Measurements from ENCODE around the gene ACVR1. TPM values are rescaled to one million over a fixed set of nuclear protein-coding genes. Genes with fewer than 3 reads are reported as not detected.

ACVR1 gene
- total and polyA plus RNA-seq, 9 donors: 16.1 to 36.9 (median 30.4) TPM

DNA sequence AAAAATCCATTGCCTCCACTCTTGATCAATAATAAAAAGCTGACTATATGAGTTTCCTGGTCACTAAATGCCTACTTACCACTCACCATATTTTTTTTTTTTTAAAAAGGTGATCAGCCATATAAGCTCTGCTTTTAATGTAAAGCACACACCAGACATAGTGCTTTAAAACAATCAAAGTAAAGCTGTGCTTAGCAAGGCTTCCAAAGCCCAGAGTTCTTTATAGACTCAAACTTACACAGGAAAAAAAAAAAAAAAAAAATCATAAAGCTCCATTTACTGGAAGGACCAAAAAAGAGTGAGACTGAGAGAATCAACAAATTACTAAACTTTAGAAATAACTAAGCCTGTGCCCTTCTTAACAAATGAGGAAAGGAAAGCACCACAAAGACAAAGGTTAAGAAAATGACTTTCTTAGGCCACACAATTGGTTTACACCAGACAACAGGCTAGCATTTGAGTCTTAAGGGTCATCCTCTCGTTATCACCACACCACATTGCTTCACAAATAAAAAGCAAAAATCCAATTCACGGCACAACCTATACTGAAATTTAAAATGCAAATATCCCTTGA is 11.2 kb downstream of the ACVR1 start:
- no peak overlapping the region for H3K27ac ChIP-seq (ENCODE audit: low read length)
- no peak overlapping the region for H3K4me3 ChIP-seq (ENCODE audit: low read length)
- no peaks in the 10 kb centered on the region for H3K27me3 ChIP-seq (ENCODE audit: control insufficient read depth, insufficient read depth, low read length)
- H3K36me3 ChIP-seq (ENCODE audit: control insufficient read depth, insufficient read depth, low read length): peaks cover 3% of the 10 kb centered on the region
- H3K4me1 ChIP-seq (ENCODE audit: control insufficient read depth, insufficient read depth, low read length): no peaks in the 10 kb centered on the region
- no peaks in the 10 kb centered on the region for H3K9me3 ChIP-seq (replicated peaks; ENCODE audit: control insufficient read depth, low read depth, low read length)
- no peak for DNase-seq
- no CpG with 5 or more reads among the region's 2 CpGs for WGBS (ENCODE audit: insufficient coverage)

- no peak overlapping the region for H3K27ac ChIP-seq (ENCODE audit: low read length)
- no peak for DNase-seq
- 100% methylated on average over 2 of the region's 6 CpGs for WGBS (ENCODE audit: insufficient coverage)
- H3K4me1 ChIP-seq (ENCODE audit: control insufficient read depth, insufficient read depth, low read length): no peaks in the 10 kb centered on the region
- no peak overlapping the region for H3K4me3 ChIP-seq (ENCODE audit: low read length)
- no peaks in the 10 kb centered on the region for H3K27me3 ChIP-seq (ENCODE audit: control insufficient read depth, insufficient read depth, low read length)
- H3K9me3 ChIP-seq (replicated peaks; ENCODE audit: control insufficient read depth, low read depth, low read length): no peaks in the 10 kb centered on the region
- H3K36me3 ChIP-seq (ENCODE audit: control insufficient read depth, insufficient read depth, low read length): no peaks in the 10 kb centered on the region
These were observed 17.3 kb downstream of the ACVR1 start for GRCh38 chr2:157858846-157859245.

DNA sequence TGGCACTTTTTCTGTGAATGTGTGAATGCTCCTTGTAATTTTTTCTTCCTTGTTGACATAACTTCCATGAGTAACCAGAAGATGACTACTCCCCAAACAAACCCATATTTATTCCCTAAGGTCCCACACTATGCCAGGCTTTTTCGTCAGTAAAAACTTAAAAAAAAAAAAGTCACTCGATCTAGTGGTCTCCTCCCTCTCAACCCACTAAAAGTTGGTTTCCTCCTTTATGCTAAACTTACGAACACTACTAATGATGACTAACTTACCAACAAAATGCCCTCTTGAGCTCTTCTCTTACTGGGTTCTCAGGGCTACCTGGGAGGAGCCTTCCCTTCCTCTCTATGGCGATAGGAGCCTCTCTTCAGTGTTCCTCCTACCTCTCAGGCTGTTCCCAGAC is 18.2 kb downstream of the ACVR1 start:
- Histone ChIP-seq H3K36me3 (ENCODE audit: control insufficient read depth, insufficient read depth, low read length) (no peaks in the 10 kb centered on the region), H3K9me3 (replicated peaks; ENCODE audit: control insufficient read depth, low read depth, low read length) (no peaks in the 10 kb centered on the region), H3K4me1 (ENCODE audit: control insufficient read depth, insufficient read depth, low read length) (peaks cover 2% of the 10 kb centered on the region), H3K4me3 (ENCODE audit: low read length) (no peak overlapping the region), H3K27ac (ENCODE audit: low read length) (no peak overlapping the region), H3K27me3 (ENCODE audit: control insufficient read depth, insufficient read depth, low read length) (no peaks in the 10 kb centered on the region)
- WGBS (ENCODE audit: insufficient coverage): 86% methylated on average over 4 of the region's 4 CpGs
- no peak for DNase-seq

- no peak for DNase-seq
- no peak overlapping the region for H3K4me3 ChIP-seq (ENCODE audit: low read length)
- no peaks in the 10 kb centered on the region for H3K9me3 ChIP-seq (replicated peaks; ENCODE audit: control insufficient read depth, low read depth, low read length)
- no peaks in the 10 kb centered on the region for H3K36me3 ChIP-seq (ENCODE audit: control insufficient read depth, insufficient read depth, low read length)
- 82% methylated on average over 2 of the region's 2 CpGs for WGBS (ENCODE audit: insufficient coverage)
- H3K27ac ChIP-seq (ENCODE audit: low read length): no peak overlapping the region
- peaks cover 2% of the 10 kb centered on the region for H3K4me1 ChIP-seq (ENCODE audit: control insufficient read depth, insufficient read depth, low read length)
- H3K27me3 ChIP-seq (ENCODE audit: control insufficient read depth, insufficient read depth, low read length): no peaks in the 10 kb centered on the region
These were observed 20.0 kb downstream of the ACVR1 start for GRCh38 chr2:157856187-157856515.

GRCh38 chr2:157853820-157854219 is 22.3 kb downstream of the ACVR1 start:
- Histone ChIP-seq H3K36me3 (ENCODE audit: control insufficient read depth, insufficient read depth, low read length) (no peaks in the 10 kb centered on the region), H3K27ac (ENCODE audit: low read length) (no peak overlapping the region), H3K27me3 (ENCODE audit: control insufficient read depth, insufficient read depth, low read length) (no peaks in the 10 kb centered on the region), H3K4me1 (ENCODE audit: control insufficient read depth, insufficient read depth, low read length) (peaks cover 2% of the 10 kb centered on the region), H3K9me3 (replicated peaks; ENCODE audit: control insufficient read depth, low read depth, low read length) (no peaks in the 10 kb centered on the region), H3K4me3 (ENCODE audit: low read length) (no peak overlapping the region)
- no peak for DNase-seq
- WGBS (ENCODE audit: insufficient coverage): 63% methylated on average over 3 of the region's 3 CpGs

- DNase-seq: no peak
- Histone ChIP-seq H3K9me3 (replicated peaks; ENCODE audit: control insufficient read depth, low read depth, low read length) (peaks cover 1% of the 10 kb centered on the region), H3K4me1 (ENCODE audit: control insufficient read depth, insufficient read depth, low read length) (peaks cover 2% of the 10 kb centered on the region), H3K4me3 (ENCODE audit: low read length) (no peak overlapping the region), H3K27ac (ENCODE audit: low read length) (no peak overlapping the region), H3K36me3 (ENCODE audit: control insufficient read depth, insufficient read depth, low read length) (no peaks in the 10 kb centered on the region), H3K27me3 (ENCODE audit: control insufficient read depth, insufficient read depth, low read length) (no peaks in the 10 kb centered on the region)
- whole genome bisulfite sequencing (ENCODE audit: insufficient coverage): 100% methylated on average over 2 of the region's 2 CpGs
These were observed 22.9 kb downstream of the ACVR1 start for GRCh38 chr2:157853211-157853610.

GRCh38 chr2:157849591-157849990 is 26.5 kb downstream of the ACVR1 start:
- Histone ChIP-seq H3K4me3 (ENCODE audit: low read length) (no peak overlapping the region), H3K36me3 (ENCODE audit: control insufficient read depth, insufficient read depth, low read length) (no peaks in the 10 kb centered on the region), H3K27ac (ENCODE audit: low read length) (no peak overlapping the region), H3K4me1 (ENCODE audit: control insufficient read depth, insufficient read depth, low read length) (peaks cover 2% of the 10 kb centered on the region), H3K9me3 (replicated peaks; ENCODE audit: control insufficient read depth, low read depth, low read length) (peaks cover 3% of the 10 kb centered on the region), H3K27me3 (ENCODE audit: control insufficient read depth, insufficient read depth, low read length) (no peaks in the 10 kb centered on the region)
- WGBS (ENCODE audit: insufficient coverage): 100% methylated on average over 1 of the region's 2 CpGs
- DNase-seq: no peak

DNA sequence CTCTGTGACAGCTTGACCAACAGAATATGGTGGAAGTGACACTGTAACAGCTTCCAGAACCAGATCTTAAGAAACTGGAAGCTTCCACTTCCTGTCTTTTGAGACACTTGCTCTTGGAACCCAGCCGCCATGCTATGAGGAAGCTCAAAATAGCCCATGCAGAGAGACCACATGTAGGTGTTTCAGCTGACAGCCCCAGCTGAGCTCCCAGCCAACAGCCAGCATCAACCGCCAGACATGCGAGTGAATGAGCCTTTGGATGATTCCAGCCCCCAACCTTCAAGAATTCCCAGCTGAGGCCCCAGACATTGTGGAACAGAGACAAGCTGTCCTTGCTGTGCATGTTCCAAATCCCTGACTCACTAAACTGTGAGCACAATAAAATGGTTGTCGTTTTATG is 27.9 kb downstream of the ACVR1 start:
- H3K4me3 ChIP-seq (ENCODE audit: low read length): no peak overlapping the region
- H3K4me1 ChIP-seq (ENCODE audit: control insufficient read depth, insufficient read depth, low read length): peaks cover 6% of the 10 kb centered on the region
- no peak for DNase-seq
- H3K9me3 ChIP-seq (replicated peaks; ENCODE audit: control insufficient read depth, low read depth, low read length): peaks cover 3% of the 10 kb centered on the region
- no peak overlapping the region for H3K27ac ChIP-seq (ENCODE audit: low read length)
- H3K27me3 ChIP-seq (ENCODE audit: control insufficient read depth, insufficient read depth, low read length): no peaks in the 10 kb centered on the region
- WGBS (ENCODE audit: insufficient coverage): 83% methylated on average over 2 of the region's 4 CpGs
- no peaks in the 10 kb centered on the region for H3K36me3 ChIP-seq (ENCODE audit: control insufficient read depth, insufficient read depth, low read length)

GRCh38 chr2:157845081-157845480 is 31.0 kb downstream of the ACVR1 start:
- peaks cover 3% of the 10 kb centered on the region for H3K9me3 ChIP-seq (replicated peaks; ENCODE audit: control insufficient read depth, low read depth, low read length)
- peaks cover 23% of the 10 kb centered on the region for H3K4me1 ChIP-seq (ENCODE audit: control insufficient read depth, insufficient read depth, low read length)
- H3K36me3 ChIP-seq (ENCODE audit: control insufficient read depth, insufficient read depth, low read length): no peaks in the 10 kb centered on the region

DNA sequence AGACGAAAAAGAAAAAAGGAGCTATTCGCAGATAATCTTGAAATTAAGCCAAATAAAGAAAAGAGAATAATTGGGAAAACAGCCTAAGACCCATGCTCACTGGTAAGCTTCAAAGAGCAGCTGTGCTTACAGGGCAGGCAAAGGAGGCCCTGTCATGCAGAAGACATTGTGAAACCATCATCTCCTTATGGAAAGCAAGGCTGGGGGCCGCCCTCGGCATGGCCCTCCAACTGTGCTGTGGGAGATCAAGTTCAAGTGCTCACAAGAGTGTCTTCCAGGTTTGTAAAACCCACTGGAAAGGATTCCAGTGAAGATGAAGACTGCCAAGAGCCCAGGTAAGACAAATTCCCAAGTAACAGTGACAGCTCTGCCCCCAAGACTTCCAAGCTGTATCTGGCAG is 32.2 kb downstream of the ACVR1 start:
- Histone ChIP-seq H3K27me3 (ENCODE audit: control insufficient read depth, insufficient read depth, low read length) (no peaks in the 10 kb centered on the region), H3K27ac (ENCODE audit: low read length) (no peak overlapping the region), H3K9me3 (replicated peaks; ENCODE audit: control insufficient read depth, low read depth, low read length) (peaks cover 3% of the 10 kb centered on the region), H3K4me1 (ENCODE audit: control insufficient read depth, insufficient read depth, low read length) (peaks cover 34% of the 10 kb centered on the region), H3K4me3 (ENCODE audit: low read length) (no peak overlapping the region), H3K36me3 (ENCODE audit: control insufficient read depth, insufficient read depth, low read length) (no peaks in the 10 kb centered on the region)
- WGBS (ENCODE audit: insufficient coverage): 46% methylated on average over 3 of the region's 4 CpGs
- no peak for DNase-seq

More at GRCh38 chr2:157845081-157845480, 31.0 kb downstream of the ACVR1 start:
- 100% methylated on average over 1 of the region's 2 CpGs for WGBS (ENCODE audit: insufficient coverage)
- Histone ChIP-seq H3K27ac (ENCODE audit: low read length) (no peak overlapping the region), H3K27me3 (ENCODE audit: control insufficient read depth, insufficient read depth, low read length) (no peaks in the 10 kb centered on the region), H3K4me3 (ENCODE audit: low read length) (no peak overlapping the region)
- DNase-seq: no peak

DNA sequence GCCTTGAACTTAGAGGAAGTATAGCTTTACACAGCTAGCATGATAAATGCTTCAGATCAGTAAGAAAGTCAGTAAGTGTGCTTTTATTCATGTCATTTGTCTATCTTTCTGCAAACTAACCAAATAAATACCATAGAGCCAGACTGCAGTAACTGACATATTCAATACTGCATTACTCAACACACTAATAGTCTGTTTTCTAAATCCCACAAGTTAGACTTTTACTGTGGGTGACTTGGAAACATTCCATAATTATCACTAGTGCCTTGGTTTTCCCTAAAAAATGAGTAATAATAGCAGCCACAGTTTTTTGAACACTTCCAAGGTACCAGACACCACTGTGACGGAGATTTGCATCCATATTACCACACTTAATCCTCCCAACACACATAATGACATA is 33.0 kb downstream of the ACVR1 start:
- DNase-seq: no peak
- Histone ChIP-seq H3K27me3 (ENCODE audit: control insufficient read depth, insufficient read depth, low read length) (no peaks in the 10 kb centered on the region), H3K4me1 (ENCODE audit: control insufficient read depth, insufficient read depth, low read length) (peaks cover 41% of the 10 kb centered on the region), H3K4me3 (ENCODE audit: low read length) (no peak overlapping the region), H3K9me3 (replicated peaks; ENCODE audit: control insufficient read depth, low read depth, low read length) (peaks cover under 1% of the 10 kb centered on the region), H3K36me3 (ENCODE audit: control insufficient read depth, insufficient read depth, low read length) (no peaks in the 10 kb centered on the region), H3K27ac (ENCODE audit: low read length) (no peak overlapping the region)
- no CpG with 5 or more reads among the region's 1 CpG for WGBS (ENCODE audit: insufficient coverage)
